ENCODE data around the gene SCN1B. TPM values are rescaled to one million over a fixed set of nuclear protein-coding genes. Genes with fewer than 3 reads are reported as not detected.

Gene SCN1B
- total RNA-seq, 1 experiment from 2014 or later: 1.4 TPM

Other genes starting within 250 kb of the SCN1B start
- 2.3 and 4.0 TPM in 2 replicates for gene ZNF30, start 103.6 kb upstream of the SCN1B start, total RNA-seq (2014; rRNA removed)
- 4.1 and 4.6 TPM in 2 replicates for gene ZNF792, start 66.2 kb upstream of the SCN1B start, total RNA-seq (2014; rRNA removed)
- 22.5 and 24.1 TPM in 2 replicates for gene GRAMD1A, start 30.1 kb upstream of the SCN1B start, total RNA-seq (2014; rRNA removed)
- gene HPN, start 11.3 kb downstream of the SCN1B start, total RNA-seq (2014; rRNA removed): 0.11 TPM in 1 of 2 replicates, not detected in the other
- gene FXYD3, start 85.4 kb downstream of the SCN1B start, total RNA-seq (2014; rRNA removed): not detected in 2 replicates
- not detected in 2 replicates for gene LGI4, start 104.6 kb downstream of the SCN1B start, total RNA-seq (2014; rRNA removed)
- not detected in 2 replicates for gene FXYD1, start 108.4 kb downstream of the SCN1B start, total RNA-seq (2014; rRNA removed)
- gene FXYD7, start 112.8 kb downstream of the SCN1B start, total RNA-seq (2014; rRNA removed): not detected in 2 replicates
- 82.0 and 89.8 TPM in 2 replicates for gene FXYD5, start 124.3 kb downstream of the SCN1B start, total RNA-seq (2014; rRNA removed)
- not detected in 2 replicates for gene FAM187B, start 198.3 kb downstream of the SCN1B start, total RNA-seq (2014; rRNA removed)
- 1.7 and 2.6 TPM in 2 replicates for gene LSR, start 218.5 kb downstream of the SCN1B start, total RNA-seq (2014; rRNA removed)
- gene USF2, start 238.5 kb downstream of the SCN1B start, total RNA-seq (2014; rRNA removed): 82.3 and 86.1 TPM in 2 replicates